ENCODE measurements around the gene MYL12A.
"Not testable (repeated sequence)": the region's sequence is repeated elsewhere in the genome, so short reads cannot be mapped to it uniquely, and the experiment has no call there.

Gene MYL12A

DNA sequence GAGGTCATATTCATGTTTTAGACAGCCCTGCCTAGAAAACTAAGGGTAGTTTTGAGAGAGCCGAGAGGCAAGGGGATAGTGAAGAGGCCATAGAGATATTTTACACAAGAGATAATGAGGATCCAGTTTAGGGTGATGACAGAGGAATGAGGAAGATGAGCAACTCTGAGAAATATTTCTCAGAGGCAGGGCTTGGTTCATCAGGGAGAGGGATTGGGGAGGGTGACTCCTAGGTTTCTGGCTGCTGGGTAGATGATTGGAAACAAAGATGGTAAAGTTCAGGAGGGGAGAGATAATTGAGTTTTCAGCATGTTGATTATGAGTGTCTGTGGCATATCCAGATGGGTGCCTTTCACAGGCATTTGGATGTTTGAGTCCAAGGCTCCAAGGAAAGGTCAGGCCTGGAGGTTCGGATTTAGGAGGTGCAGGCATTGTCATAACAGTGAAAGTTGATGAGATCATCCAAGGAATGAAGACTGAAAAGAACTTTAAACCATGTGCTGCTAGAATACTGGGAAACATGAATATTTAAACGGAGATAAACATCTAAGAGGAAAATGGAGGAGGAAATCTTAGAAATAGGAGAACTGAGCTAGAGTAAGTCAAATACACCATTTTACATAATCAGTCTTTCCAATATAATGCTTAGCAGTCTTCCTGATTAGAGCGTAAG is 21.8 kb downstream of the MYL12A start:
- H3K4me3 ChIP-seq (replicated peaks; ENCODE audit: low read depth, low read length) = no peak overlapping the region
- no peak for DNase-seq (ENCODE audit: low read depth)
- TF ChIP-seq, protein P1, sequence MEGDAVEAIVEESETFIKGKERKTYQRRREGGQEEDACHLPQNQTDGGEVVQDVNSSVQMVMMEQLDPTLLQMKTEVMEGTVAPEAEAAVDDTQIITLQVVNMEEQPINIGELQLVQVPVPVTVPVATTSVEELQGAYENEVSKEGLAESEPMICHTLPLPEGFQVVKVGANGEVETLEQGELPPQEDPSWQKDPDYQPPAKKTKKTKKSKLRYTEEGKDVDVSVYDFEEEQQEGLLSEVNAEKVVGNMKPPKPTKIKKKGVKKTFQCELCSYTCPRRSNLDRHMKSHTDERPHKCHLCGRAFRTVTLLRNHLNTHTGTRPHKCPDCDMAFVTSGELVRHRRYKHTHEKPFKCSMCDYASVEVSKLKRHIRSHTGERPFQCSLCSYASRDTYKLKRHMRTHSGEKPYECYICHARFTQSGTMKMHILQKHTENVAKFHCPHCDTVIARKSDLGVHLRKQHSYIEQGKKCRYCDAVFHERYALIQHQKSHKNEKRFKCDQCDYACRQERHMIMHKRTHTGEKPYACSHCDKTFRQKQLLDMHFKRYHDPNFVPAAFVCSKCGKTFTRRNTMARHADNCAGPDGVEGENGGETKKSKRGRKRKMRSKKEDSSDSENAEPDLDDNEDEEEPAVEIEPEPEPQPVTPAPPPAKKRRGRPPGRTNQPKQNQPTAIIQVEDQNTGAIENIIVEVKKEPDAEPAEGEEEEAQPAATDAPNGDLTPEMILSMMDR (IDR thresholded peaks at IDR 0.05; ENCODE audit: low read length, missing control alignments) = no peak

DNA sequence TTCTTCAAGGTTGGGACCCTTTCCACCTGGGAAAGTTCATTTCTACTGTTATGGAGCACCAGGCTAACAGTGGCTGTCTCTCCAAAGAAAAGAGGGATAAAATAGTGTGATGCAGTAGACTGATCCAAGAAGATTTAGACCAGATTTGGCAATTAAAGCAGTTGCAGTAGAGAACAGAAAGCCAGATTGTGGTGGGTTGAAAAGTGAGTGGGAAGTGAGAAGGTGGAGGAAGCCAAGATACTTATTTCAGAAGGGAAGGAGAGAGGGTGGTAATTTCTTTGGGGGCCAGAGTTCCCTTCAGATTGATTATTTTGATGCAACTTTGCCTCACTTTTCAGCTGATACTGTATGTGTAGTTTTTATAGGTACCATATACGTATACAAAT is 22.3 kb downstream of the MYL12A start:
- no peak overlapping the region for H3K4me3 ChIP-seq (replicated peaks; ENCODE audit: low read depth, low read length)
- TF ChIP-seq, protein P1 (IDR thresholded peaks at IDR 0.05; ENCODE audit: low read length, missing control alignments) = no peak
- DNase-seq (ENCODE audit: low read depth) = no peak

DNA sequence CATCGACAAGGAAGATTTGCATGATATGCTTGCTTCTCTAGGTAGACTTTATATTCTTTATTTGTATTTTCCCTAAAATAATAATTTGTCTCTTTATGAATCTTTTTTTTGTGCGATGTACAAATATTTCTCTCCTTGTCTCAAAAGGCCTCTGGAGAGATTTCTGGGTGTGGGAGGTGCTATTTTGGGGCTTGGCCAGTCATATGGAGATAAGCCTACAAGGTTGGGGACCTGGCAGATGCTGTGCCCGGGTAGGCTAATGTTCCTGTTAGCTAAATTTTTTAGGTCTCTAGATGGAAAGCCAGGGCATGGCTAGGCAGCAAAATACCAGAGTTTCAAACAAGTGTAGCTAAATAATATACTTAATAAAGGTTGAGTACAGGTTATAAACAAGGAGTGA is 25.4 kb downstream of the MYL12A start:
- DNase-seq (ENCODE audit: low read depth) = no peak
- TF ChIP-seq, protein P1 (IDR thresholded peaks at IDR 0.05; ENCODE audit: low read length, missing control alignments) = no peak
- no peak overlapping the region for H3K4me3 ChIP-seq (replicated peaks; ENCODE audit: low read depth, low read length)

DNA sequence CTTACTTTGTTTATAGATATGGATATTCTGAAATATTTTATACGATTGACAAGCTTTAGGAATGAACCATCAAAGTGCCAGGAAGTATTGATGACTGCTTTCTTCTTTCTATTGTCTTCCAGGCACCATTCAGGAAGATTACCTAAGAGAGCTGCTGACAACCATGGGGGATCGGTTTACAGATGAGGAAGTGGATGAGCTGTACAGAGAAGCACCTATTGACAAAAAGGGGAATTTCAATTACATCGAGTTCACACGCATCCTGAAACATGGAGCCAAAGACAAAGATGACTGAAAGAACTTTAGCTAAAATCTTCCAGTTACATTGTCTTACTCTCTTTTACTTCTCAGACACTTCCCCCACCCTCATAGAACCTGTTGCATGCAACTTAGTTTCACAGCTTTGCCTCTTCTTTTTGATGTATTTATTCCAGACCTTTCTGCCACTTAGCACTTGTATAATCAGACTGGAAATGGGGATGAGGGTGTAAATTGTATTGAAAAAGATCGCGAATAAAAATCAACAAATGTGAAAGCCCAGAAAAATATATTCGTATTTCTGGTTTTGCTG is 30.1 kb downstream of the MYL12A start:
- DNase-seq (ENCODE audit: low read depth); H3K4me3 ChIP-seq (replicated peaks; ENCODE audit: low read depth, low read length): not testable (repeated sequence)

DNA sequence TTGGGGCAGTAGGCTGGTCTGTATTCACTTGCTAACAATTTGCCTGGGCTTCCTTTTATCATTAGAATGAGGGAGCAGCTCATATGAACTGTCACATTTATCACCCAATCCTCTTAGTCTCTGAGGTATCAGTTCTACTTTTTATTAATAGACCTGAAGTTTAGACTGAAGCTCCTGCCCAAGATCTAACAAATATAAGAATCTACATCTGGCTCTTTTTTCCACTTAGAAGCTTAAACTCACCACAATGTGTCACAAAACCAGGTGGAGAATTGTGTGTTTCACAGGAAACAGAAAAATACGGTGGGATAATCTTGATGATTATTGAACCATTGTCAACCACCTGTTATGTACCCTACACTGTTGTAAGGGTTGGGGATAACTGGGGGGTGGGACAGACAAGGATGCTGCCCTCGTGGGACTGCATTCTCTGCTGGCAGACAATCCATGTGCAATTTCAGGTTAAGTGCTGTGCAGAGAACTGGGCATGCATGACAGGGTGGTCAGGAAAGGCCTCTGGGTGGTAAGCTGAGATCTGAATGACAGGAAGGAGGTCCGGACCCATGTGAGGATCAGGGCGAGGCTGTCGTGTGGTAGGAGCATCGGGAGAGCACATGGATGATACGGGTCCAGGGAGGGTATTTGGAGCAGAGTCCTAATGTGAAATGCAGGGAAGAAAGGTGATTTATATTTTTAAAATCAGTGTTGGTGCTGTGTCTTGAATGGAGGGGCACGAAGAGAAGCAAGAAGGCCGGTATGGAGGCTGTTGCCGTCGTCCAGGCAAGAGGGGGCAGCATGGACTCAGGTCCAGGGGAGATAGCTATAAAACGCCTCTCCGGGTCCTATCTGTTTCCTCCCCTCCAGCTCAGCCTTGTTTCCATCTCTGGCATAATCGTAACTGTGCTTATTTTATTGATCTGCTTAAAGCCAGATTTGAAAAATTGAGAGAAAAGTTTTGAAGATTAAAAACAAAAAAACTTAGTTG is 31.9 kb downstream of the MYL12A start:
- H3K4me3 ChIP-seq (replicated peaks; ENCODE audit: low read depth, low read length) = no peak overlapping the region

DNA sequence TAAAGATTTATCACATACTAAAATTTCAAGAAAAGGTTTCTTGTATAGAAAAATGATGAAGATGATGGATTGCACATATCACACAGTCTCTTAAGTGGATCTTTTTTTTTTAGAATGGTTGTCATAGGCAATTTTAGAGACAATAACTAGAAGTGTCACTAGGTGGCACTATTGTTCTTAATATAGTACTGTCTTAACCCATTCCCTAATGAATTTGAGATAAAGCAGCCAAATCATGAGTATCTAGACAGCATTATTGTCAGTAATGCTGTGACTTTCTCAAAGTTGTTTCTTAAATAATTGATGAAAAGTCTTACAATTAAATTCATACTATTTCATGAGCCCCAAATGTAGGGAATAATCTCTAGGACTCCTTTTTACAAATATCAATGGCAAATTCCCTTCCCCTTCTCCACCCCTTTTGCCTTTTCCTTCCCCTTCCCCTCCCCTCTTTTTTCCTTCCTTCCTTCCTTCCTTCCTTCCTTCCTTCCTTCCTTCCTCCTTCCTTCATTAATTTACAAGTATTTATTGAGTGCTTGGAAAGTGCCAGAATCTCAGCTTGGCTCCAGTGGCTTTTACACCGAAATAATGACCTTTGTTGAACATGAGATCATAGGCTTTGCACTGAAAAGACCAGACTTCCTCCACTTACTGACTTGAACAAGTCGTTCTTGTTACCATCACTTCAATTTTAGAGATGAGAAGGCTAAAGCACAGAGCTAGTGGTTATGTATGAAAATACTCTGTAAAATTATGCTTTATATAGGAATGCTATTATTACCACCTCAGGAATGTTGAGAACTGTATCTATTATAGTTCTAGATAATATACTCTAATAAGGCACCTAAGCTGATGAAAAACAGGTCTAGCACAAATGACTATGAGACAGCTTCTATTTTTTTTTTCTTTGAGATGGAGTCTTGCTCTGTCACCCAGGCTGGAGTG is 34.1 kb downstream of the MYL12A start:
- DNase-seq (ENCODE audit: low read depth) = peak; percentile 91
- no peak overlapping the region for H3K4me3 ChIP-seq (replicated peaks; ENCODE audit: low read depth, low read length)
- TF ChIP-seq, protein P1 (IDR thresholded peaks at IDR 0.05; ENCODE audit: low read length, missing control alignments) = peak; percentile 46

More for the DNA sequence above, 31.9 kb downstream of the MYL12A start:
- TF ChIP-seq, protein P1 (IDR thresholded peaks at IDR 0.05; ENCODE audit: low read length, missing control alignments) = peak; percentile 3
- DNase-seq (ENCODE audit: low read depth) = no peak
